ENCODE results near the gene PLA2R1.

Gene PLA2R1

GRCh38 chr2:160022162-160022561 is 40.3 kb downstream of the PLA2R1 start:
- DNase-seq (ENCODE audit: extremely low read depth, low read depth), result no peak
- TF ChIP-seq CTCF (IDR thresholded peaks at IDR 0.05; ENCODE audit: low read depth, low read length, missing control alignments), result peak; percentile 28
- no peak overlapping the region for H3K4me3 ChIP-seq (replicated peaks; ENCODE audit: low read depth, low read length)

GRCh38 chr2:160019374-160020090 is 42.9 kb downstream of the PLA2R1 start:
- TF ChIP-seq CTCF (IDR thresholded peaks at IDR 0.05; ENCODE audit: low read depth, low read length, missing control alignments), result no peak
- no peak for DNase-seq (ENCODE audit: extremely low read depth, low read depth)
- H3K4me3 ChIP-seq (replicated peaks; ENCODE audit: low read depth, low read length), result no peak overlapping the region

- no peak for DNase-seq (ENCODE audit: extremely low read depth, low read depth)
- TF ChIP-seq CTCF (IDR thresholded peaks at IDR 0.05; ENCODE audit: low read depth, low read length, missing control alignments), result no peak
- no peak overlapping the region for H3K4me3 ChIP-seq (replicated peaks; ENCODE audit: low read depth, low read length)
These were observed 46.7 kb downstream of the PLA2R1 start for GRCh38 chr2:160015746-160016145.

GRCh38 chr2:160014227-160014626 is 48.2 kb downstream of the PLA2R1 start:
- TF ChIP-seq CTCF (IDR thresholded peaks at IDR 0.05; ENCODE audit: low read depth, low read length, missing control alignments), result no peak
- H3K4me3 ChIP-seq (replicated peaks; ENCODE audit: low read depth, low read length), result no peak overlapping the region
- DNase-seq (ENCODE audit: extremely low read depth, low read depth), result no peak

- H3K4me3 ChIP-seq (replicated peaks; ENCODE audit: low read depth, low read length), result no peak overlapping the region
- TF ChIP-seq CTCF (IDR thresholded peaks at IDR 0.05; ENCODE audit: low read depth, low read length, missing control alignments), result no peak
- DNase-seq (ENCODE audit: extremely low read depth, low read depth), result peak; percentile 32
These were observed 51.9 kb downstream of the PLA2R1 start for GRCh38 chr2:160010361-160011145.

- no peak overlapping the region for H3K4me3 ChIP-seq (replicated peaks; ENCODE audit: low read depth, low read length)
- no peak for DNase-seq (ENCODE audit: extremely low read depth, low read depth)
- no peak for TF ChIP-seq CTCF (IDR thresholded peaks at IDR 0.05; ENCODE audit: low read depth, low read length, missing control alignments)
These were observed 55.3 kb downstream of the PLA2R1 start for GRCh38 chr2:160007111-160007510.
